ENCODE data around the gene ARHGEF1.

The ARHGEF1 gene

DNA sequence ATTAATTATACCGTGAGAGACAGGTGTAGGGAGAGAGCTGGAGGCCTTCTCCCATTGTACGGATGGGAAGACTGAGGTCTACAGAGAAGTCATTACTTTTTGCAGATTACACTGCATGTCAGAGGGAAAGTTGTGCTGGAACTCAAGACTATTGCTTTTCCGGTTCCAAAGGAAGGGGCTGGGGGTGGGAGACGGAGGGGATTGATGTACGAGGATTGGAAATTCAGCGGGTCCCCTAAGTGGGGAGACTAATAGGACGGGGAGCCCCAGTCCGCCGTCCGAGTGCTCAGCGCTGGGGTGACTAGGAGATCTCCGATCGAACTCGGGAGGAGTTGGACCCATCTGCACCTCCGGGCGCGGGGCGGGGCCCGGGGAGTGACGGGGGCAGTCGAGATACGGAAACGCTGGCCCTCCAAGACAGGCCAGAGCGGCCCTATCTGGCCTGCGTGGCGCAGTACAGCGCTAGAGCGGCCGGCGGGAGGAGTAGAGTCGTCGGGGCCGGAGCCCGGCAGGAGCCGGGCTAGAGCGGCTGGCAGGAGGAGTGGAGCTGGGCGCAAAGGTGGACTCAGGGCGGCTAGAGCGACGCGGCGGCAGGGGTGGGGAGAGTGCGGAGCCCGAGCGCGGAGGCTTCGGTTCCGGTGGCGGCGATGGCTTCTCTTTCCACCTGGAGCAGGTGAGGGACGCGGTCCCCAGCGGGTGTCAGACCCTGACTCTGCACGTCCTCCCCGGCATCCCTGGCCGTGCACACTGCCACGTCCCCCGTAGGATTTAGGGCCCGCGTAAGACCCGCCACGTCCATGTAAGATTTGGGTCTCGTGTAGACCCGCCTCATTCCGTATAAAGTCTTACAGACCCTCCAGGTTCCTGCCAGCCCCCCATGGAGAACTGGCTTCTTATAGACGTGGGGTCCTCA, 1.1 kb downstream of the ARHGEF1 start:
- peak overlapping the region; percentile 91 for H3K4me2 ChIP-seq (ENCODE audit: insufficient read depth, low read length)
- peak overlapping the region; percentile 95 for H3K27ac ChIP-seq (ENCODE audit: low read length)
- H3K36me3 ChIP-seq (ENCODE audit: insufficient read depth, low read length) = peaks cover 65% of the 10 kb centered on the region
- peaks cover 81% of the 10 kb centered on the region for H3K4me1 ChIP-seq (ENCODE audit: insufficient read depth, low read length)
- H3K9ac ChIP-seq (ENCODE audit: low read depth, low read length) = peak overlapping the region; percentile 88
- peaks cover 42% of the 10 kb centered on the region for H4K20me1 ChIP-seq (ENCODE audit: insufficient read depth, low read length)
- TF ChIP-seq, protein P1, sequence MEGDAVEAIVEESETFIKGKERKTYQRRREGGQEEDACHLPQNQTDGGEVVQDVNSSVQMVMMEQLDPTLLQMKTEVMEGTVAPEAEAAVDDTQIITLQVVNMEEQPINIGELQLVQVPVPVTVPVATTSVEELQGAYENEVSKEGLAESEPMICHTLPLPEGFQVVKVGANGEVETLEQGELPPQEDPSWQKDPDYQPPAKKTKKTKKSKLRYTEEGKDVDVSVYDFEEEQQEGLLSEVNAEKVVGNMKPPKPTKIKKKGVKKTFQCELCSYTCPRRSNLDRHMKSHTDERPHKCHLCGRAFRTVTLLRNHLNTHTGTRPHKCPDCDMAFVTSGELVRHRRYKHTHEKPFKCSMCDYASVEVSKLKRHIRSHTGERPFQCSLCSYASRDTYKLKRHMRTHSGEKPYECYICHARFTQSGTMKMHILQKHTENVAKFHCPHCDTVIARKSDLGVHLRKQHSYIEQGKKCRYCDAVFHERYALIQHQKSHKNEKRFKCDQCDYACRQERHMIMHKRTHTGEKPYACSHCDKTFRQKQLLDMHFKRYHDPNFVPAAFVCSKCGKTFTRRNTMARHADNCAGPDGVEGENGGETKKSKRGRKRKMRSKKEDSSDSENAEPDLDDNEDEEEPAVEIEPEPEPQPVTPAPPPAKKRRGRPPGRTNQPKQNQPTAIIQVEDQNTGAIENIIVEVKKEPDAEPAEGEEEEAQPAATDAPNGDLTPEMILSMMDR (IDR thresholded peaks at IDR 0.05; ENCODE audit: borderline replicate concordance, extremely low read depth, low read length, poor library complexity, severe bottlenecking) = no peak
- TF ChIP-seq EZH2 (IDR thresholded peaks at IDR 0.05; ENCODE audit: borderline replicate concordance, low read depth, low read length, severe bottlenecking) = no peak
- H3K4me3 ChIP-seq (ENCODE audit: low read depth in 1 of 2, low read length in 2 of 2) = peak overlapping the region; percentile 52 to 80
- H3K79me2 ChIP-seq (ENCODE audit: insufficient read depth, low read length) = peaks cover 80% of the 10 kb centered on the region
- H3K9me3 ChIP-seq (ENCODE audit: insufficient read depth, low read length, severe bottlenecking) = no peaks in the 10 kb centered on the region
- ATAC-seq (ENCODE audit: insufficient read depth, low read depth) (peak; percentile 64), DNase-seq (peak; percentile 91)
- H2AFZ ChIP-seq (ENCODE audit: low read depth, low read length) = peak overlapping the region; percentile 22; the same call in 1 of the 2 replicates
- no peaks in the 10 kb centered on the region for H3K27me3 ChIP-seq (ENCODE audit: insufficient read depth, low read length, poor library complexity)

DNA sequence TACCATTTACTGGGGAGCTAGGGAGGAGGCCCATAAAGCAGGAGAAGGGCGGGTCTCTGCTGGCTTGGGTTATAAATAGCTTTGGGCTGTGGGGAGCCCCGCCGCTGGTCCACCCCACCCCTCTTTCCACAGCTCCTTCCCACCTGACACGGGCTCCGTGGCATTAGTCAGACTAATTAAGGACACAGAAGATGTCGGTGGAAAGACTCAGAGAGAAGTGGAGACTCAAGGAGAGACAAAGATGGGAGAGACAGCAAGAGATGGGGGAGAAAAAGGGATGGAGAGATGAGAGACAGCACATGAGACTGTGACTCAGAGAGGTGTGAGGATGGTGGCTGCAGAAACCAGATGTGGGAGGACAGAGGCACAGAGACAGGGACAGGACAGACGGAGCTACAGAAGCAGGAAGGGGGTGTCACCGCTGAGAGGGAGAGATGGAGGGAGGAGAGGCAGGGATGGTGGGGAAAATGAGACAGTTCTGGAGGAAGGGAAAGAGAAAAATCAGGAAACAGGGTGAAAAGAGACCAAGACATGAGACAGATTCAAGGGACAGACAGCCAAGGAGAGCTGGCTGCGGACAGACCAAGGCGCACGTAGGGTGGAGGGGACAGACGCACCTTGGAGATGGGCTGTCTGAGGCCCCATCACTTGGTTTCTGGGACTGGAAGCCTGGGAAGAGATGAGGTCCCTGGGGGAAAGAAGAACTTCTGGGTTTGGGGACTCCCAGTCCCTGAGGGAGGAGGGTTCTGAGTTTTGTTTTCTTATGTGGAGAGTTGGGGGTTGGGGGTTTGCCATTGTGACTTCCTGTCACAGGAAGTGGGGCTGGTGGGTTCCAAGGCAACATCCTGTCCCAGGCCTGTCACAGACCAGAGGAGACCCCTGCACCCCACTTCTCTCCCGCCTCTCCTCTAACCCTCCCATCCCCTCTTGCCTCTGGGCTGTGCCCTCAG, 4.1 kb downstream of the ARHGEF1 start:
- Histone ChIP-seq H3K4me3 (ENCODE audit: low read depth in 1 of 2, low read length in 2 of 2) (peak overlapping the region in 1 of 2 experiments; percentile 80; a peak in 3 of 4 replicates), H4K20me1 (ENCODE audit: insufficient read depth, low read length) (peaks cover 51% of the 10 kb centered on the region), H3K9ac (ENCODE audit: low read depth, low read length) (peak overlapping the region; percentile 88), H3K9me3 (ENCODE audit: insufficient read depth, low read length, severe bottlenecking) (no peaks in the 10 kb centered on the region), H3K4me2 (ENCODE audit: insufficient read depth, low read length) (peak overlapping the region; percentile 91), H3K4me1 (ENCODE audit: insufficient read depth, low read length) (peaks cover 65% of the 10 kb centered on the region), H3K79me2 (ENCODE audit: insufficient read depth, low read length) (peaks cover 89% of the 10 kb centered on the region), H2AFZ (ENCODE audit: low read depth, low read length) (no peak overlapping the region), H3K27me3 (ENCODE audit: insufficient read depth, low read length, poor library complexity) (no peaks in the 10 kb centered on the region), H3K36me3 (ENCODE audit: insufficient read depth, low read length) (peaks cover 73% of the 10 kb centered on the region), H3K27ac (ENCODE audit: low read length) (peak overlapping the region; percentile 87)
- TF ChIP-seq, protein P1 (IDR thresholded peaks at IDR 0.05; ENCODE audit: borderline replicate concordance, extremely low read depth, low read length, poor library complexity, severe bottlenecking) = no peak
- TF ChIP-seq EZH2 (IDR thresholded peaks at IDR 0.05; ENCODE audit: borderline replicate concordance, low read depth, low read length, severe bottlenecking) = no peak
- peak; percentile 67 for ATAC-seq (ENCODE audit: insufficient read depth, low read depth)
- DNase-seq = peak; percentile 93

DNA sequence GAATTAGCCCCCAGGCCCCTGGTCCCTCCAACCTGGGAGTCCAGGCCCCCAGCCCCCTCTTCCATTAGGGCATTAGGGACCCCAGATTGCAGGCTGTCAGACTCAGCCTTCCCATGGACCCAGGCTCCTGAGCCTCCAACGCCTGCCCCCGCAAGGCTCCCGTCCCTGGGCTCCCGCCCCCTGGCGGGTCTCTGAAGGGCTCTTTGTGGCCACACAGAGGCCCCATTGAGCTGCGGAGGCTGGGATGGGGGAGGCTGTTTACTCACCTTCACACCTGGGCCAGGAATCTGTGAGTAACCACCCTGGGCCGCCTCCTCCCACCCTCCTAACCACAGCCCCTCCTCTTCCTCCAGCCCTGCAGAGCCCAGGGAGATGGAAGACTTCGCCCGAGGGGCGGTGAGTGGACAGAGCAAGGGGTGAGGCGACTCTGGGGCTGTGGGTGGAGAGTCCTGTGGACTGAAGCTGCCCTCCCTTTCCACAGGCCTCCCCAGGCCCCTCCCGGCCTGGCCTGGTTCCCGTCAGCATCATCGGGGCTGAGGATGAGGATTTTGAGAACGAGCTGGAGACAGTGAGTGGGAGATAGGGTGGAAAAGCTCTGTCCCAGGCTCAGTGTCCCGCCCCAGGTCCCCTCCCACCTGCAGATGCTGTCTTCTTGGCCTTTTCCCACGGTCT, 4.9 kb downstream of the ARHGEF1 start:
- H2AFZ ChIP-seq (ENCODE audit: low read depth, low read length) = no peak overlapping the region
- peak; percentile 89 for DNase-seq
- H3K4me2 ChIP-seq (ENCODE audit: insufficient read depth, low read length) = peak overlapping the region; percentile 91
- H3K27me3 ChIP-seq (ENCODE audit: insufficient read depth, low read length, poor library complexity) = no peaks in the 10 kb centered on the region
- peaks cover 94% of the 10 kb centered on the region for H3K79me2 ChIP-seq (ENCODE audit: insufficient read depth, low read length)
- peak overlapping the region; percentile 87 for H3K27ac ChIP-seq (ENCODE audit: low read length)
- peak; percentile 48 for ATAC-seq (ENCODE audit: insufficient read depth, low read depth)
- H3K9ac ChIP-seq (ENCODE audit: low read depth, low read length) = peak overlapping the region; percentile 88
- H3K36me3 ChIP-seq (ENCODE audit: insufficient read depth, low read length) = peaks cover 81% of the 10 kb centered on the region
- TF ChIP-seq, protein P1 (IDR thresholded peaks at IDR 0.05; ENCODE audit: borderline replicate concordance, extremely low read depth, low read length, poor library complexity, severe bottlenecking) = peak; percentile 66
- no peak for TF ChIP-seq EZH2 (IDR thresholded peaks at IDR 0.05; ENCODE audit: borderline replicate concordance, low read depth, low read length, severe bottlenecking)
- peaks cover 62% of the 10 kb centered on the region for H3K4me1 ChIP-seq (ENCODE audit: insufficient read depth, low read length)
- no peaks in the 10 kb centered on the region for H3K9me3 ChIP-seq (ENCODE audit: insufficient read depth, low read length, severe bottlenecking)
- H4K20me1 ChIP-seq (ENCODE audit: insufficient read depth, low read length) = peaks cover 59% of the 10 kb centered on the region
- H3K4me3 ChIP-seq (ENCODE audit: low read depth in 1 of 2, low read length in 2 of 2) = peak overlapping the region in 1 of 2 experiments; percentile 80; a peak in 2 of 4 replicates
